HG02885 (cell line): ENCODE results near the gene HTD2.
"Not testable (repeated sequence)": the region's sequence is repeated elsewhere in the genome, so short reads cannot be mapped to it uniquely, and the experiment has no call there.

Source experiments
- ATAC-seq: cut with Tn5 transposase; IDR thresholded peaks from one replicate; pipeline ENCODE4 v1.9.1; 2021; ENCODE audit warnings: mild to moderate bottlenecking; ENCODE audit not compliant: unreplicated experiment, poor library complexity

HTD2 gene

DNA sequence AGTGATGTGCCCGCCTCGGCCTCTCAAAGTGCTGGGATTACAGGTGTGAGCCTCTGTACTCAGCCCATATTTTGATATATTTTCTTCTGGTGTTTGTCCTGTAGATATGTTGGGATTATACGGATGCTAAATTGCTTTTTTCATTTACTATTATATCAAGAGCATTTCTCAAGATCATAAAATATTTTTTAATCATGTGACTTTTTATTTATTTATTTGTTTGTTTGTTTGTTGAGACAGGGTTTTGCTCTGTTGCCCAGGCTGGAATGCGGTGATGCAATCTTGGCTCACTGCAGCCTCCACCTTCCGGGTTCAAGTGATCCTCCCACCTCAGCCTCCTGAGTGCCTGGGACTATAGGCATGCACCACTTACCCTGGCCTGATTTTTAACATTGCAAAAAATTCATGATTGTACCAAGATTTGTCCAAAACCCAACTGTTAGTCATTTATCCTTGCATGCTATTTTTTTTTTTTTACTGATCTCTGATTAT lies 23.6 kb downstream of the HTD2 start:
- no peak for ATAC-seq

- ATAC-seq, result no peak
These were observed 25.4 kb downstream of the HTD2 start for GRCh38 chr3:58331593-58332152.

GRCh38 chr3:58332575-58333188 lies 26.4 kb downstream of the HTD2 start, which contains the start of gene PXK:
PXK (plus strand) TSS chr3:58332892; CDS start chr3:58332989, 97 bp downstream.
- peak; percentile 94 for ATAC-seq

DNA sequence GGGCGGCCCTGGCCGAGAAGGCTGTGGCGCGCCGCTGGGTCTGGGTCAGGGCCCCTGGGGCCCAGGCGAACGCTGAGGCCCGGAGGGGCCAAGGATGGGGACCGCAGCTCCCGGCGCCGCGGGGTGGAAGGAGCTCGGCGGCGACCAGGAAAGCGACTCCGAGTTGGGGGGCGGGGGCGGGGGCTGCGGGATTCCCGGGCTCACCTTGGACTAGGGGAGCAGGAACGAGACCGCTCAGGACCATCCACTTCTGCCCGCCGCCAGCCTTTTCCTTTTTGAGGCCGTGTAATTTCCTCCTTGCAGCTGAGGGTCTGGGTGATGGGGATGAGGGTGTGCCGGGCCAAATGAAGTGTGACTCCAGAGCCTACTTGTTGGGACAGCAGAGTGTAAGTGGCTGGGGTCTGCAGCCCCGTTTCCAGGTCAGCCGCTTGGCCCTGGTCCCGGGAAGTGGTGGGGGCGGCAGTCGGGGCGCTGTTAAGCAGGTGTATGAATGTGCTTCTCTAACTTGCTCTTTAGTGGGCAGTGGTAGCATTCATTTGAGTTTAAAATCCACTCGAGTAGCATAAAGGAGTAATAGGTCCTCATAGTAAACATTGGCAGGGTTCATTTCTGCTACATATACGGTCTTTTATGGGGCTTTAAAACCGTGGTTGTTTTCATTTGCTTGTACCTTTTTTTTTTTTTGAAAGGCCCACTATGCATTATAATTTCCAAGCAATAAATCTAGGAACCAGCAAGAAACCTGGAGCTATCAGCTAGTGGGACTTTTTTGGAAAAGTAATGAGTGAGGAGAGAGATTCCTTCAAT lies 27.1 kb downstream of the HTD2 start:
- peak; percentile 49 for ATAC-seq

DNA sequence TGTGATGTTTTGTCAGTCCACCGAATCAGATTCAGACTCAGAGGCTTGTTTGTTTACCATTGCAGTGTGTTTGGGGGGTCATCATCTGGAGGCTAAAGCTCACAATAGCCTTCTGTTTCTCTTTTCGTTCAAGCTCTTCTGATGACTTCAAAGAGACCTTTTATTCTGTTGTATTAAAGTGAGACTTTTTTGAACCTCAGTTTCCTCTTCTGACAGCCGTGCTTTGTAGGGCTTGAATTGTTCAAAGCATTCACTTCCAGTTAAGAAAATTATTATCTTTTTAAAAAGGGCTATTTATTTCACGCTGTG lies 27.6 kb downstream of the HTD2 start:
- ATAC-seq, result no peak

GRCh38 chr3:58334506-58334884 lies 28.2 kb downstream of the HTD2 start:
- no peak for ATAC-seq

GRCh38 chr3:58335652-58335947 lies 29.3 kb downstream of the HTD2 start:
- ATAC-seq, result no peak

DNA sequence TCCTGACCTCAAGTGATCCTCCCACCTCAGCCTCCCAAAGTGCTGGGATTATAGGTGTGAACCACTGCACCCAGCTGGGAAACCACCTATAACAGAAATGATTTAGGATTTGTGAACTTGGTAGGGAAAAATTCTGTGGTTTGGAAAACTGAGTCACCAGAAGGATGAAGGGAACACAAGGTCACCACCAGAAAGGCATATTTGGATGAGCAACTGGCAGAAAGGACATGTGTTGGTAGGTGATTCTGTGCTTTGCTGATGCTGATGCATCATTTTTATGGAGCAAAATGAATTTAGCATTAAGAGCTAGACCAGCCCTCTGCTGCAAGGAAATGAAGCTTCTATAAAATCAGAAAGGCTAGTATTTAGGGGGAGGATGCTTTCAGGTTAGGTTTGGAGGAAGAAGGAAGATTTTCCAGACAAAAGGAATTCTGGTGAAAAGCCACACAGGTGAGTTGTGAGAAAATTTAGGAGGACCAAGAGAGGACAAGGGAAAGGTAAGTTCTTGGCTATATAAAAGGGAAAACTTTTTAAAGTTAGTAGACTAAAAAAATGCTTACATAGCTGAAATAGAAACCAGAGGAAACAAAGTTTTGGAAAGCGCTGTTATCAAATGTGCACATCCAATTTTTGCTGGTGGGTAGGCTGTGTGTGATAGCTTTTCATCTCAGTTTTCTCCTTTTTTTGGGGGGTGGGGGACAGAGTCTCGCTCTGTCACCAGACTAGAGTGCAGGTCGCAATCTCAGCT lies 30.0 kb downstream of the HTD2 start:
- ATAC-seq, result no peak

DNA sequence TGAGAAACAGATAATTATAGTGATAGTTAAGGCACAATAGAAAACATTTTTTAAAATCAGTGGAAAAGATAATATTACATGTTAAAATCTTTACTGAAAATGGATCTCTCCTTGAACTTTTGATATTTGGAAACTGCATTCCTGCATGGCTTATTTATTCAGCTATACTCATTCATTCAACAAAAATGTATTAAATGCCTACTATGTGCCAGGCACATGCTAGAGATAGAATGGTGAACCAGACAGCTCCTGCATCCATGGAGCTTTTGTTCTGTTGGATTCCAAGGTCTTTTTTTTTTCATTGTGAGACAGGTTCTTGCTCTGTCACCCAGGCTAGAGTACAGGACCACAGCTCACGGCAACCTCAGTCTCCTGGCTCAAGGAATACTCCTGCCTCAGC lies 30.9 kb downstream of the HTD2 start:
- no peak for ATAC-seq

DNA sequence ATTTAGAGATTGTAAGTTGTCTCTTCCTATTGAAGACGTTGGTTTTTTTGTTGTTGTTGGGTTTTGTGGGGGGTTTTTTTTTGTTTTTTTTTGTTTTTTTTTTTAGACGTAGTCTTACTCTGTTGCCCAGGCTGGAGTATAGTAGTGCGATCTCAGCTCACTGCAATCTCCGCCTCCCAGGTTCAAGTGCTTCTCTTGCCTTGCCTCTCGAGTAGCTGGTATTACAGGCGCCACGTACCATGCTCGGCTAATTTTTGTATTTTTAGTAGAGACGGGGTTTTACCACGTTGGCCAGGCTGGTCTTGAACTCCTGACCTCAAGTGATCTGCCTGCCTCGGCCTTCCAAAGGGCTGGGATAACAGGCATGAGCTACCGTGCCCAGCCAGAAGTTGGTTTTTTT lies 32.8 kb downstream of the HTD2 start:
- not testable (repeated sequence) for ATAC-seq

- no peak for ATAC-seq
These were observed 34.4 kb downstream of the HTD2 start for GRCh38 chr3:58340594-58341244.

GRCh38 chr3:58341376-58341775 lies 35.1 kb downstream of the HTD2 start:
- ATAC-seq, result no peak

- ATAC-seq, result no peak
These were observed 36.4 kb downstream of the HTD2 start for GRCh38 chr3:58342676-58343075.

GRCh38 chr3:58345457-58345856 lies 39.1 kb downstream of the HTD2 start:
- no peak for ATAC-seq

DNA sequence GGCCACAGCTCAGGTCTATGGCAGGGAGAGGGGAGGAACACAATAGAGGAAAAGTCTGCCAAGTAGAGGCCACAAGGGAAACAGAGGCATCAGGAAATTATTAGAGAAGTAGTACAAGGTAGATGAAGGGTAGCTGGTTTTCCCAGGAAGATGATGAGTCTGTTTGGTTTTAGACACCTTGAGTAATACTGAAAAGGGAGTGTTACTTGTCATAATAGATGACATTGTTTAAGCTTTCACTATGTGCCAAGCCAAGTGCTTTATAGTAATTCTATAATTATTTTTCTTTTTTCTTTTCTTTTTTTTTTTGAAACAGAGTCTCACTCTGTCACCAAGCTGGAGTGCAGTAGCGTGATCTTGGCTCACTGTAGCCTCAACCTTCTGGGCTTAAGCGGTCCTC lies 40.0 kb downstream of the HTD2 start:
- no peak for ATAC-seq

- ATAC-seq, result no peak
These were observed 41.7 kb downstream of the HTD2 start for GRCh38 chr3:58347984-58348383.

DNA sequence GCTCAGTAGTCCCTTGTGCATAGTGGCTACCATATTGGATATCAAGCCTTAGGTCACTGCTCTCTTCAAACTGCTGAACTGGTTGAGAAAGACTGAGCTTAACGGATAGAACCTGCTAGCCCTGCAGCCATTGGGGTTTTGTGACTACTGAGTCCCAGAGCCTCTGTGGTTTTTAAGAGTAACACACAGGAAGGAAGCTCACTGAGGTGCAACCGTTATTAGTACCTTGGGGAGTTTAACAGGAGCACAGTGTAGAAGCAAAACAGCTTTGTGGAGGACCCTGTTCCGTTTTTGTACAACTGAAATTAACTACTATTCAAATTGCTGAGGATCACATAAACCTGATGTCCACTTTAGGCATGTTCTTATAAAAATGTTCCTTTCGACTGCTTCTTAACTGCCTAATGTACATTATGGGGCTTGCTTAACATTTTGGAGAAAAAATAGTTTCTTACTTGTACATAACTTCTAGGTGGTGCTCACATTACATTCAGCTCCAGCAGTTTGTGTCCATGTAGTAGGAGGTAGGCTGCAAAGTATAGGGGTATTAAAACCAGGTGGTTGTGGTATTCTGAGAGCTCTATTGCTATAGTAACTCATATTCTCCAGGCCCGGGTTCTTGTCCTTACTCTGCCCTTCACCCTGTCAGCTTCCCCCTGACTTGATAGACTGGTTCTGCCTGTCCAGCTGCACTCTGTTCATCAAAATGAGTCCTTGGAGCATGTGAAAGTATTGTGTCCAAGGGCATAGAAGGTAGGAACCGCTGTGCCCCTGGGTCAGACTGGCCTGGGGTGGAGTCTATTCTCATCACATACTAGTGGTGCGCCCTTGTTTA lies 43.7 kb downstream of the HTD2 start:
- peak; percentile 91 for ATAC-seq

DNA sequence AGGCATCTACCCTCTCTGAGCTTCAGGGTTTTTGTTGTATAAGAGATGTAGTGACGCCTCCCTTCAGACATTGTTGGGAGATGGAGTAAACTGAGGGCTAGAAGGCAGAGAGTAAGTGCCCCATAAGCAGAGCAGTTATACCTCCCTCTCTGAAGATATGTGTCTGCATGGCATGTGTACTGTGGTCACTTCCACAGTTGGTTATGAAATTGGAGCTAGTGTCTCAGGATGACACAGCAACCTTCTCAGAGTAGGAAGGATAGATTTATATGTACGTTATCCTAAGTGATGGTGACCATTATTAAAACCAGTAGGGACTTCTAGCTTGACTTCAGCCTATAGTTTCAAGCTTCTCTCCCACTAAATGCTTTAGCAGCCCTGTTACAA lies 44.3 kb downstream of the HTD2 start:
- peak; percentile 13 for ATAC-seq

GRCh38 chr3:58351920-58352319 lies 45.6 kb downstream of the HTD2 start:
- no peak for ATAC-seq

DNA sequence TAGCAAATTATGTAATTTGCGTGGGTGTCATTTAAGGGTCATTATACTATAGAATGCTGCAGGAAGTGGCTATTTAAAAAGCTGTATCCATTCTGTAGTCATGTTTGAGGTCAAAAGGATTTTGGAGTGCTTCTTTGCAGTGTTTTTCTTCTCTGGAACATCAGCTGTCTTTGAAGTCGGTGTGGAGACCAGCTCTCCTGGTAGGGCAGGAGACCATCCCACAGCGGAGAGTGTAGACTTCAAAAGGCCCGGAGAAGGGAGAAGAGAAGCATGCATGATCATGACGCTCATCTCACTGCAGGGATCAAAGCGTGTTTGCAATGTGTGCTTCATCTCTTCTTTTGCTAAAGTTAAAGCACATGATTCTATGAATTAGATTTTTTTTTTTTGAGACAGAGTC lies 46.3 kb downstream of the HTD2 start:
- no peak for ATAC-seq
